GM18861 (cell line): ENCODE measurements around the gene OTUD4.
A peak's percentile ranks its signal among the peaks of the same experiment; 100 is the strongest.
"Not testable (repeated sequence)": the region's sequence is repeated elsewhere in the genome, so short reads cannot be mapped to it uniquely, and the experiment has no call there.

Experiments used
- ATAC-seq: cut with Tn5 transposase; IDR thresholded peaks from one replicate; pipeline ENCODE4 v1.9.1; 2021; ENCODE audit not compliant: unreplicated experiment

The OTUD4 gene, protein sequence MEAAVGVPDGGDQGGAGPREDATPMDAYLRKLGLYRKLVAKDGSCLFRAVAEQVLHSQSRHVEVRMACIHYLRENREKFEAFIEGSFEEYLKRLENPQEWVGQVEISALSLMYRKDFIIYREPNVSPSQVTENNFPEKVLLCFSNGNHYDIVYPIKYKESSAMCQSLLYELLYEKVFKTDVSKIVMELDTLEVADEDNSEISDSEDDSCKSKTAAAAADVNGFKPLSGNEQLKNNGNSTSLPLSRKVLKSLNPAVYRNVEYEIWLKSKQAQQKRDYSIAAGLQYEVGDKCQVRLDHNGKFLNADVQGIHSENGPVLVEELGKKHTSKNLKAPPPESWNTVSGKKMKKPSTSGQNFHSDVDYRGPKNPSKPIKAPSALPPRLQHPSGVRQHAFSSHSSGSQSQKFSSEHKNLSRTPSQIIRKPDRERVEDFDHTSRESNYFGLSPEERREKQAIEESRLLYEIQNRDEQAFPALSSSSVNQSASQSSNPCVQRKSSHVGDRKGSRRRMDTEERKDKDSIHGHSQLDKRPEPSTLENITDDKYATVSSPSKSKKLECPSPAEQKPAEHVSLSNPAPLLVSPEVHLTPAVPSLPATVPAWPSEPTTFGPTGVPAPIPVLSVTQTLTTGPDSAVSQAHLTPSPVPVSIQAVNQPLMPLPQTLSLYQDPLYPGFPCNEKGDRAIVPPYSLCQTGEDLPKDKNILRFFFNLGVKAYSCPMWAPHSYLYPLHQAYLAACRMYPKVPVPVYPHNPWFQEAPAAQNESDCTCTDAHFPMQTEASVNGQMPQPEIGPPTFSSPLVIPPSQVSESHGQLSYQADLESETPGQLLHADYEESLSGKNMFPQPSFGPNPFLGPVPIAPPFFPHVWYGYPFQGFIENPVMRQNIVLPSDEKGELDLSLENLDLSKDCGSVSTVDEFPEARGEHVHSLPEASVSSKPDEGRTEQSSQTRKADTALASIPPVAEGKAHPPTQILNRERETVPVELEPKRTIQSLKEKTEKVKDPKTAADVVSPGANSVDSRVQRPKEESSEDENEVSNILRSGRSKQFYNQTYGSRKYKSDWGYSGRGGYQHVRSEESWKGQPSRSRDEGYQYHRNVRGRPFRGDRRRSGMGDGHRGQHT

DNA sequence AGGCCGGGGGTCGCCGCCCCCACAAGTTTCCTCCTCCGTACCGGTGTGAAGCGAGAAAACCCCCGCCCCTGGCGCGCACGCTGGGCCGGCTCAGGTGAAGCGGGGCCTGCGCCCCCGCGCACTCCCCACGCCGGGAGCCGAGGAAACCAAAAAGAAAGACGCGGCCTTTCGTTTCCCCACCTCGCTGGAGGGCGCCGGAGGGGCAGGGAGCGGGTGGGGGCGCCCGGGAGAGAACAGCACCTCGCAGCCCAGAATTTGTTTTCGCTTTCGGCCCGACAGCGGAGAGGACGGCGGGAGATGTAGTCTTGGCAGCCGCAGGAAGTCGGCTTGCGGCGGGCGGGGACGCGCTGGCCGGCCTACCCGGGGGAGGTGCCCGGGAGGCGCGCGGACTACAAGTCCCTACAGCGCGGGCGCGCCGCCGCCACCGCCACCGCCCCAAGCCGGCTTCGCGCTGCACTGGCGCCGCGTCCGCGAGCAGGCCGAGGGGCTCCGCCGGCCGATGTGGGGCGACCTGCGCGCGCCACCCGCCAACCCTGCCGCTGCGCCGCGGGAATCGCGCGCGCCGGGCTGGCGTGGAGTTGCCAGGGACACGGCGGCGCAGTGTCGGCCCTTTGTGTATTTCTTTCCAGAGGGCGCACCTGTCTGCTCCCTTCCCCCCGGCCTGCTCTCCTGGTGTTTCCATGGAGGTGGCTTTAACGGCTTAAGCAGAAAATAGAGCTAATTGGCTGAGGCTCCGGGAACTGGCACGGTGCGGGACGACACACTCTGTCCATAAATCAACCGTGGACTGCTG is at the start of gene OTUD4:
TSS of gene OTUD4 (minus strand) at position 292 of the 793 bp plus-strand sequence. CDS start 616 bp downstream, outside the sequence.
- peak; percentile 84 for ATAC-seq

DNA sequence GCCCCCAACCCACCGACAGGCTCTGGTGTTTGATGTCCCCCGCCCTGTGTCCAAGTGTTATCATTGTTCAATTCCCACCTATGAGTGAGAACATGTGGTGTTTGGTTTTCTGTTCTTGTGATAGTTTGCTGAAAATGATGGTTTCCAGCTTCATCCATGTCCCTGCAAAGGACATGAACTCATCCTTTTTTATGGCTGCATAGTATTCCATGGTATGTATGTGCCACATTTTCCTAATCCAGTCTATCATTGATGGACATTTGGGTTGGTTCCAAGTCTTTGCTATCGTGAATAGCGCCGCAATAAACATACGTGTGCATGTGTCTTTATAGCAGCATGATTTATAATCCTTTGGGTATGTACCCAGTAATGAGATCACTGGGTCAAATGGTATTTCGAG is 42.8 kb upstream of the OTUD4 start:
- not testable (repeated sequence) for ATAC-seq

DNA sequence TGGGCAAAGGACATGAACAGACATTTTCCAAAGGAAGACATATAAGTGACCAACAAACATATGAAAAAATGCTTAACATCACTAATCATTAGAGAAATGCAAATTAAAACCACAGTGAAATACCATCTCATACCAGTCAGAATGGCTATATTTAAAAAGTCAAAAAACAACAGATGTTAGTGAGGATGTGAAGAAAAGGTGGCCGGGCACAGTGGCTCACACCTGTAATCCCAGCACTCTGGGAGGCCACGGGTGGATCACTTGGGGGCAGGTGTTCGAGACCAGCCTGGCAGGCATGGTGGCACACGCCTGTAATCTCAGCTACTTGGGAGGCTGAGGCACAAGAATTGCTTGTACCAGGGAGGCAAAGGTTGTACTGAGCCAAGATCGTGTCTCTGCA is 41.1 kb upstream of the OTUD4 start:
- ATAC-seq, result peak; percentile 37

DNA sequence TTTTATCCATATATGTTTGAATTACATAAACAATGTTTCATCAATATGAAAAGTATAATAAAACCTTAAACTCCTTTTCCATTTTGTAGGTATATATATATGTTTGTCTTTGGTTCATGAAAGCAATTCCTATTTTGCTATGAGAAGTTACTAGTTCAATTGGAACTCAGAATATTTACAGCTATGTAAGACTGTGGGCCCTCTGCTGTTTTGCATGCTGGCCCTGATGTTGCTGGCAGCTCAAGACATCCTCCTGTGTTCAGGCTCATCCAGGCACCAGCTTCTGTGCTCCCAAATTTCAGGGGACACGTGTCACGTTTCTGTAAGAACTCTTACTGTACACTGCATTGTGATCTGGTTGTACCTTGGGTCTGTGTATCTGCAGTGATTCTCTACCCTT is 38.7 kb upstream of the OTUD4 start:
- no peak for ATAC-seq

DNA sequence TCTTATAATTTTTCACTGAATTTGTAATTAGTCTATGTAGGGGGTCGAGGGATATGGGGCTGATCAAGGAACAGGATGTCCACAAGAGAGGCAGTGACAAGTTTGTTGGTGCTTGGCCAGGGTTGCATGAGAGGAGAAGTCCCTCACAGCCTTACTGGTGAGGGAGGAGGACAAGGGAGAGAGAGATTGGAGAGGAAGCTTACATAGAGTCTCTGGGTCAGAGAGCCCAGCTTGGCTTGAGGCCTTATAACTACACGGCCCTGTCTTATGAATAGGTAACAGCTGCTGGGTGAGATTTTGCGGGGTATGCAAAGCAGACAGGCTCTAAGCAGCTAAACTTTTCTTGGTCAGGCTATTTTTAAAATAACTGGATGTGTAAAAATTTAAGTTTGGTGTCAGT is 37.9 kb upstream of the OTUD4 start:
- peak; percentile 88 for ATAC-seq

DNA sequence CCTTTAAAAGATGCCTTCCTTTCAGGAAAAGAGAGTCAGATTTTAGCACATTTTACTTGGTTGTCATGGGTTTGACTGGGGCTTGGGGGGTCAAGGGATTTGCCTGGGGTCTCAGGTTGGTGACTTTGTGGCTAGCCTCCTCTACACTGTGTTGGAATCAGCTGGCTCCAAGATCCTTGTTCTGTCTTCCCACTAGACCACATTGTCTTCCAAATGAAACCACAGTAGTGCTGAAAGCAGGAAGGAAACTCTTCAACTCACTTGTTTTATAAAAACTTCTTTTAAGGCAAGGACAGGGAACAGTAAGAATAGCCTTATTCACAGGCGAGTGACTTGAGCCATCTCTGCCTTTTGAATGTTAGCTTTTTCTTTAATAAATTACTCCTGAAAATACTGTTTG is 37.0 kb upstream of the OTUD4 start:
- ATAC-seq, result no peak

DNA sequence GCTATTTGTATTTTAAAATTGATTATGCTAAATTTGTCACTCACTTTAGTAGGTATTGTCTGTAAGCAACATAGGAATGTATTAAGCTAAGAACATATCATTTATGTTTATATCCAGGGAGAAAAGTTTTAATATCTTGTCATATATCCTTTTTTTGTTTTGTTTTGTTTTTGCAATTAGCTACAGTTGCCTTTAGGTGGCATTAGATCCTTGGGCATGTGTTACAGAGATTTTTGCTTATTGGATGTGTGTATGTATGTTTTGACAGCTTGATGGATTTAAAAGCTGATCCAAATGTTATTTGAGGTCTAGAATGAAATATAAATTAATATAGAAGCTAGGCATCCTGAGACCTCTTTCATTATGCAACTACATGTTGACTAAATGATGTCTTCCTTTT is 36.1 kb upstream of the OTUD4 start:
- ATAC-seq, result peak; percentile 31

DNA sequence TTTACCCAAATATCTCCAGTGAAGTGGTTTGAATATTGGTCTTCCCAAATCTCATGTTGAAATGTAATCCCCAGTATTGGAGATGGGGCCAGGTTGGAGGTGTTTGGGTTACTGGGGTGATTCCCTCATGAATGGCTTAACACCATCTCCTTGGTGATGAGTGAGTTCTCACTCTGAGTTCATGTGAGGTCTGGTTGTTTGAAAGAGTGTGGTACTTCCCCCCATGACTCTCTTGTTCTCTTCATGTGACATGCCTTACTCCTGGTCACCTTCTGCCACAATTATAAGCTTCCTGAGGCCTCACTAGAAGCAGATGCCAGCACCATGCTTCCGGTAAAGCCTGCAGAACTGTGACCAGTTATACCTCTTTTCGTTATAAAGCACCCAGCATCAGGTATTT is 32.9 kb upstream of the OTUD4 start:
- no peak for ATAC-seq

DNA sequence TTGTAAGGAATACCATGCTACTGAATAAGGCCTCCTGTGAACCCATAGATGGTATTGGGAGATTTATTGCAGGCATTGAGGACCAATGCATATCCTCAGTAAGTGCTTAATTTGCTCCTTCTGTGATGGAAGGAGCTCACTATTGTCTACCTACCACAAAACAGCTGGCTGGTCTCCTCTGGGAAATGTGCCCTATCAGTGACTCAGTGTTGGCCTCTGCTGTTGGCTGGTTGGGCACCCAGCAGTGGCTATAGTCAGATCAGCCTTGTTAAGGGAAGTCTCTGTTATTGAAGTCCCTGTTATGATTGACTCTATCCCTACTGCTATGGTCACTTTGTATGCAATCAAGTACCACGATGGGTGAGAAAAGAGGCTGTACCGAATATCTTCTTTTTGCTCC is 27.5 kb upstream of the OTUD4 start:
- no peak for ATAC-seq

DNA sequence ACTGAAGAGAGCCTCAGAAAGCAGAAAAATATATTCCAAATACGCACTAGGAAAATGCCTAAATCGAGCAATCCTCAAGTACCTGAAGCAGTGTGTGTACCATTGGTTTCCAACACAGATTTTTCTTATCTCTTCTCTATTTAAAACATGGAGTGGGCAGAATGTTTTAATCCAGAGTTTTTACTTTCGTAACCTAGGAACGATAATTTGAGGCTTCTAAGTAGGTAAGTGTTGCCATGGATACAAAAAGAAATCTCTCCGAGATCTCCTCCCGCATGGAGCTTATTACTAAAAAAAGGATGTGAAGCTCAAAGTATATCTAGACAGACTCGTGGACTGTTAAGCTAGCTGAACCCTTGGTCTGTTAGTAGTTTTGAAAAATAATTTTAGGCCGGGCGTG is 23.0 kb upstream of the OTUD4 start:
- no peak for ATAC-seq

DNA sequence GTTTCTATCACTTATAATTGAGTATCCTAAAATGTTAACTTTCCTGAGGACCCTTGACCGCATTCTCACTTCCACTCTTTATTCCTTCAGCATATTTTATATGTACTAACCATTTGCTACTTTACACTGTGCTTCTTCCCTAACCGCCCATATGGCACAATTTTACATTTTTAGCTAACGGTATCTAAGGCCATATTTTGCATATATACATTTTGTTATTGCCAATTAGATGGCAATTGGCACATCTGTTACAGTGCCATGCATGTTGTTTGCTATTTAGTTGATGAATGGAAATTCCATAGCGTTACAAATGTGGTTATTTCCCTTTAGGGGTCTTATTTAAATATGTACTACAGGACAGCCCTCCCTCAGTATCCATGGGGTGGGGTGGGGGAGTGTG is 20.0 kb upstream of the OTUD4 start:
- ATAC-seq, result no peak

DNA sequence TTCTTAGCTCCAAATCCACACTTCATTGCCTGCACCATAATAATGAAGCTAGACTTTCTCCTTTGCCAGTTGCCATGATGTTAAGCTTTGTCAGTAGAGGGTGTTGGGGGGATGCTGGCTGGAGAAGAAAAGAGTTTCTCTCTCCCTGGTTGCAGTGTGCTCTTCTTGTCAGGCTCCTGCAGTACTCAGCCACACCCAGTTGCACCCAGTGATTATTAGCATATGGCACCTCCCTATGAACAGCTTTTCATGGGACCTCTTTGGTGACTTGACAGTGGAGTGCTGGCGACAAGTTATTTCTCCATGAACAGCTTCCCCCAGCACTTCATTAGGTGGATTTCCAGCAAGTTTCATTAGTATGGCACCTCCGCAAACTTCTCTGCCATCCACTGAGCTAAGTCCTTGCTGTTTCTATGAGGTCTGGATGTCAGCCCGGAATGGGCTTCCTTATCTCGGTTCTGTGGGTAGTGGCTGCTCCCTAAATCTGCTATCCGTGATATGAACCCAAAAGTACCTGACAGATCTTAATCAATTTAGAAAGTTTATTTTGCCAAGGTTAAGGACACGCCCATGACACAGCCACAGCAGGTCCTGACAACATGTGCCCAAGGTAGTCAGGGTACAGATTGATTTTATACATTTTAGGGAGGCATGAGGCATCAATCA is 18.8 kb upstream of the OTUD4 start:
- ATAC-seq, result no peak

DNA sequence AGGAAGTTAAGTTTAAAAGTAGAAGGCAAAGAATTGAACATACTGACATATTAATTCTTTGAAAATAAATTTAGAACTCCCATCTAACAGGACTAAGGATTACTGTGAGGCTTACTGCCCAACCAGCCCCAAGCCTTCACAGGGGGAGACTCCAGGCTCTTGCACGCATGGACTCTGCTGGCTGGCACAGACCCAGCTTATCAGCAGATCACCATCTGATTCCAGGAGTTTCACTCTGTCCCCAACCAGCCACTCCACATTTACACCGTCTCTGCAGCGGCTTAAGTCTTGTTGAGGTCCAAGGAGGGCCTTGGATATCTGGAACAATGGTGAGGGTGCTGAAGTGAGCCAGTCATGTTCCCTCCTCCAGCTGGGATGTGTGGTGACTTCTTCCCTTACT is 16.4 kb upstream of the OTUD4 start:
- no peak for ATAC-seq

DNA sequence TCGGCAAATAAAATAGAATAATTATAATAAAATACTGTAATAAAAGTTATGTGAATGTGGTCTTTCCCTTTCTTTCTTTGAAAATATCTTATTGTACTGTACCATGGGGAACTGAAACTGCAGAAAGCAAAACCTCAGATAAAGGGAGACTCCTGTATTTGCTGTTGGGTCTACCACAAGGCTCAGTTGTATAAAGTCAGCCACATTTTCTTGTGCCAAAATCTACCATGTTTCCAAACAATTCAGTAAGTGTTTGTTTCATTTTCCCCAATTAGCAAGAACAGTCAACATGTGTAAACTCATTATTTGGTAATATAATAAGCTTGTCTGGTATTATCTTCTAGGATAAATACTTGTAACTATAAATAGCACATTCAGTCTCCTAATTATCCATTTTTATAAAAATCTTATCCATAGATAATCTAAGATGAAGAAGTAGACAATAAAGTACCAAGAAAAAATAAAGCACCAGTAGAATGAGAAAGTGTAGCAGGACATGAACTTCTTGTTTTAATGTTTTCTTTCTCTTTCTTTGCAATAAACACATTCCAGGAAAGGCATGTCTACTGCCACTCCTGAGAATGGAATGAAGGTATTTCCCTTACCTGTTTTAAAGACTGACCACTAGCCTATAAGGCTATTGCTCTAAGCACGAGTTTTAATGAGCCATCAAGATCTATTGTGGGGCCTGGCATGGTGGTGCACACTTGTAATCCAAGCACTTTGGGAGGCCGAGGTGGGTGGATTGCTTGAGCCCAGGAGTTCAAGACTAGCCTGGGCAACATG is 15.0 kb upstream of the OTUD4 start:
- ATAC-seq, result peak; percentile 85

DNA sequence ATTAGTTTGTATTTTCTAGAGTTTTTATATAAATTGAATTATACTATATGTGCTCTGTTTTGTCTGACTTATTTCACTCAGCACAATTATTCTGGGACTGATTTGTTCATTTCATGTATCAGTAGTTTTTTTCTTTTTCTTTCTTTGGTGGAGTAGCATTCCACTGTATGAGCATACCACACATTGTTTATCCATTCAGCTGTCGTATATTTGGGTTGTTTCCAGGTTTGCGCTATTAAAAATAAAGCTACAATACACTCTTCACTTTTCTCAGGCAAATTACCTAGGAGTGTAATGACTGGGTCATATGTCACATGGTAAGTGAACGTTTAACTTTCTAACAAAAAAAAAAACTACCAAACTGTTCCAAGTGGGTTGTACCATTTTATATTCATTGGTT is 9.6 kb upstream of the OTUD4 start:
- ATAC-seq, result no peak

DNA sequence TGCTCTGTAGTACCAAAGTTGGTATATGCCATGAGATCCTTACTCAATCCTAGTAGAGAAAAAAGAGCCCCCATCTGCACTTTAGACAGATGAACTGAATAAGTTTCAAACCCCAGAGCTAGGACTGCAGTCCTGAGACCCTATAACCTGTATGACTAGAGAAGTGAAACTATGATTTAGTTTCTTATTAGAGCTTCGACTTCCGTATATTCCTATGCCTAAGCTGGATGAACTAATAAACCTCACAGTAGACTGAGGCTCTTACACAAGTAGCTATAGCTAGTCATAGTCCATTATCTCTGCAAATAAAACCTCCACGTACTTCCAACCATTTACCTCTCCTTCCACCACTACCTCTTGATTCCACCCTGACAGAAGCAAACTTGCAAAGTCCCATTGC is 6.3 kb upstream of the OTUD4 start:
- ATAC-seq, result peak; percentile 90

DNA sequence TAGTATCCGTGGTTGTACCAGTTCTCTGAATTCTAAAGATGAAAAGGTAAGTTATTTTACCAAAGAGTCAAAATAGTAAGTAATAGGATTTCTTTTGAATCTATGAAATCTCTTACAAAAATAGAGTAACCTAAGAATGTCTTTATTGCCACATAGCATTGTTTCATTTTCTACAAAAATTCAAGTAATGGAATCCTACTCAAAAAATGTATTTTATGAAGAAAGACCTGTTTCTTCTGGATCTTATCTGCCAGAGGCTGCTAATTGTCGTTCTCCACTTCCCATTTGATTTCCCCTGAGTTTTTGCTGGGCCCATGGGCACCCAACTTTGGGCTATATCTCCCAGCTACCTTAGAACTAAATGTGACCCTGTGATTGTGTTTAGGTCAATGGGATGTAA is 3.2 kb upstream of the OTUD4 start:
- ATAC-seq, result no peak

DNA sequence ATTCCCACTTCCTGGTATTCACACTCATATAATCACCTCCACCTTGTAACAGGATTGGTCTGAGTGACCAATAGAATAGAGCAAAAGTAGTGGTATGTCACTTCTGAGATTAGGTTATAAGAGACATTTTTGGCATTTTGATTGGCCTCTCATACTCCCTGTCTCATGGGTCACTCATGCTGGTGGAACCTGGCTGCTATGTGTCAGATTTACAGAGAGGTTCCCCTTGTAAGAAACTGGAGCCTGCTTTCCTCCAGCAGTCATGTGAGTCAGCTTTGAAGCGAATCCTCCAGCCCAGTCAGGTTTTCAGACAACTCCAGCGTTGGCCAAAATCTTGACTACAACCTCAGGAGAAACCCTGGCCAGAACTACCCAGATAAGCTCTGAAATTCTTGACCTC is 2.6 kb upstream of the OTUD4 start:
- ATAC-seq, result no peak

DNA sequence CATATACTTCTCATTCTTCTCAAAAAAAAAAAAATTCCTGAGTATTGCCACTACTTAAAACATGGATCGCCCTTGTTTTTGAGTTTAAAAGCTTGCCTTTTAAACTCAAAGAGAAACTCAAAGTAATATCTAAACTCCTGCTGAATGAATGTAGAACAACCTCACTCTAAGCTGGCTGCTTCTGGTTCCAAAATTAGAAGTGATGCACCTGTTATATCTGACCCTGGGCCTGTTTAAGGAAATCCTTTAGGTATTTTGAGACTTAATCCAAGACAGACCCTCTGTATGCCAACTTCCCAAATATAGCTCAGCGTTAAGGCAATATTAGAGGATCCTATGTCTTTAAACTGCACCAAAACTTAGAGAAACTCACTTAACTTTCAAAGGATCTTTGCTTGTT is 1.8 kb upstream of the OTUD4 start:
- no peak for ATAC-seq

DNA sequence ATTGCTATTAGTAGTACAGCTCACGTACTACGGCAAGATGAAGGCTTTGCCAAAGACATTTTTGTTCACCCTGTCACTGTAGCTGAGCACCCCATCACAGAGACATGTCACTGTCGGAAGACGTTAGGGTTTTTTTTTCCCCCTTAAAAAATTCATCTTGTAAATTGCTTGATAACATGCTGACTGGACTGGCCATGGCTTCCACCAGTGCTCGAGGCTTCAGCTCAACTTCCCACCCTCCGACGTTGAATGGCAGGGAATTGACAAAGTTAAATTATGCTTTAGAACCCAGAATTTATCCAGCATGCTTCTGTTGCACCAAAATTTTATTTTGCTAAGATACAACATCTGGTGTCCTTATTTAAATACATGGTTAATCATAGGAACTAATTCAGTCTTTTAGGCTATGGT is 707 bp upstream of the OTUD4 start:
- ATAC-seq, result no peak
